Measurements from ENCODE around the gene HAUS5. TPM values are rescaled to one million over a fixed set of nuclear protein-coding genes. Genes with fewer than 3 reads are reported as not detected.

HAUS5 gene
- total and polyA plus RNA-seq, 2 donors (not counting 1 experiment from before 2014, with no cell fraction given) = 32.2 to 42.8 TPM

GRCh38 chr19:35569281-35569781 lies 43.2 kb upstream of the HAUS5 start:
- intact Hi-C loops (cut with micrococcal nuclease) = no loop called here
- Mint-ChIP-seq H3K27ac (no peak overlapping the region), H3K4me1 (no peaks in the 10 kb centered on the region), H3K4me3 (no peak overlapping the region), H3K9me3 (ENCODE audit: insufficient read depth) (peaks cover 3% of the 10 kb centered on the region), H3K27me3 (peaks cover 41% of the 10 kb centered on the region)
- no peak for ATAC-seq (ENCODE audit: low read depth)
- no peak overlapping the region for H3K27ac ChIP-seq (ENCODE audit: low read length in 2 of 2)
- no peaks in the 10 kb centered on the region for H3K36me3 ChIP-seq (replicated peaks in 1 of 2; ENCODE audit: control extremely low read depth in 1 of 2, control insufficient read depth in 1 of 2, extremely low read depth in 1 of 2, insufficient read depth in 2 of 2, low read length in 1 of 2)
- DNase-seq = no peak
- no peak overlapping the region for H3K4me3 ChIP-seq (ENCODE audit: control extremely low read depth in 1 of 5, extremely low read depth in 1 of 5, insufficient read depth in 1 of 5, low read depth in 2 of 5, low read length in 4 of 5)
- H3K9me3 ChIP-seq (ENCODE audit: control extremely low read depth in 1 of 3, control insufficient read depth in 2 of 3, insufficient read depth in 1 of 3, low read length in 2 of 3) = peaks cover 0 to 6% (median 0%) of the 10 kb centered on the region in 3 donors
- CTCF ChIA-PET = interaction anchor here (0.7 kb wide), 1 partner anchor 20 kb away, joined by 3 read pairs; no protein-coding TSS in a partner anchor
- H3K4me2 ChIP-seq (replicated peaks; ENCODE audit: low read depth, low read length, poor library complexity, severe bottlenecking) = no peak overlapping the region
- H3K4me1 ChIP-seq (ENCODE audit: control insufficient read depth in 2 of 2, insufficient read depth in 2 of 2, low read length in 2 of 2) = no peaks in the 10 kb centered on the region
- no peaks in the 10 kb centered on the region for H3K79me2 ChIP-seq (ENCODE audit: control insufficient read depth, insufficient read depth, low read length)
- no peaks in the 10 kb centered on the region for H4K20me1 ChIP-seq (ENCODE audit: control insufficient read depth, insufficient read depth, low read length, poor library complexity, severe bottlenecking)
- 72% methylated on average over 5 of the region's 5 CpGs for WGBS (ENCODE audit: insufficient coverage)
- TF ChIP-seq EZH2 (IDR thresholded peaks at IDR 0.05; ENCODE audit: borderline replicate concordance, insufficient read depth, low read depth, low read length, poor library complexity, severe bottlenecking) = no peak
- TF ChIP-seq, protein P1, sequence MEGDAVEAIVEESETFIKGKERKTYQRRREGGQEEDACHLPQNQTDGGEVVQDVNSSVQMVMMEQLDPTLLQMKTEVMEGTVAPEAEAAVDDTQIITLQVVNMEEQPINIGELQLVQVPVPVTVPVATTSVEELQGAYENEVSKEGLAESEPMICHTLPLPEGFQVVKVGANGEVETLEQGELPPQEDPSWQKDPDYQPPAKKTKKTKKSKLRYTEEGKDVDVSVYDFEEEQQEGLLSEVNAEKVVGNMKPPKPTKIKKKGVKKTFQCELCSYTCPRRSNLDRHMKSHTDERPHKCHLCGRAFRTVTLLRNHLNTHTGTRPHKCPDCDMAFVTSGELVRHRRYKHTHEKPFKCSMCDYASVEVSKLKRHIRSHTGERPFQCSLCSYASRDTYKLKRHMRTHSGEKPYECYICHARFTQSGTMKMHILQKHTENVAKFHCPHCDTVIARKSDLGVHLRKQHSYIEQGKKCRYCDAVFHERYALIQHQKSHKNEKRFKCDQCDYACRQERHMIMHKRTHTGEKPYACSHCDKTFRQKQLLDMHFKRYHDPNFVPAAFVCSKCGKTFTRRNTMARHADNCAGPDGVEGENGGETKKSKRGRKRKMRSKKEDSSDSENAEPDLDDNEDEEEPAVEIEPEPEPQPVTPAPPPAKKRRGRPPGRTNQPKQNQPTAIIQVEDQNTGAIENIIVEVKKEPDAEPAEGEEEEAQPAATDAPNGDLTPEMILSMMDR (IDR thresholded peaks at IDR 0.05) = no peak
- POLR2A ChIA-PET = no interaction called here
- H3K27me3 ChIP-seq (replicated peaks in 1 of 4; ENCODE audit: control extremely low read depth in 1 of 4, control insufficient read depth in 3 of 4, insufficient read depth in 4 of 4, low read length in 3 of 4) = peaks cover 0 to 24% (median 0%) of the 10 kb centered on the region in 4 experiments
- H3K9ac ChIP-seq (ENCODE audit: low read length) = no peak overlapping the region
- H2AFZ ChIP-seq (ENCODE audit: insufficient read depth, low read depth, low read length, poor library complexity, severe bottlenecking) = no peak overlapping the region

DNA sequence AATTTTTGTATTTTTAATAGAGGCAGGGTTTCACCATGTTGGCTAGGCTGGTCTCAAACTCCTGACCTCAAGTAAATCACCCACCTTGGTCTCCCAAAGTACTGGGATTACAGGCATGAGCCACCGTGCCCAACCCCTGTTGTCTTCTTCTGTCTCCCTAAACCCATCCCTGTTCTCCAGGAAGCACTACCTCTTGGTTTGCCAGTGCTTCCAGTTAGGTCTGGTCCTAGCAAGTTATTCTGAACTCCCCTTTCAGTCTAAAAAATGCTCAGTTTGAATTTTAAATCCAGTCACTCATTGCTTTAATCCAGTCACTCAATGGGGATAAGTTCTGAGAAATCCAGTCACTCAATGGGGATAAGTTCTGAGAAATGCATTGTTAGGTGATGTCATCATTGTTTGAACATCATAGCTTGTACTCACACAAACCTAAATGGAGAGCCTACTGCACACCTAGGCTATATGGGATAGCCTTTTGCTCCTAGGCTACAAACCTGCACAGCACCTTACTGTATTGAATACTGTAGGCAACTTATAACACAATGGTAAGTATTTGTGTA lies 41.0 kb upstream of the HAUS5 start:
- Histone ChIP-seq H3K9me3 (ENCODE audit: control extremely low read depth in 1 of 3, control insufficient read depth in 2 of 3, insufficient read depth in 1 of 3, low read length in 2 of 3) (peaks cover 0 to 14% (median 11%) of the 10 kb centered on the region in 3 donors), H2AFZ (ENCODE audit: insufficient read depth, low read depth, low read length, poor library complexity, severe bottlenecking) (no peak overlapping the region), H3K4me3 (ENCODE audit: control extremely low read depth in 1 of 5, extremely low read depth in 1 of 5, insufficient read depth in 1 of 5, low read depth in 2 of 5, low read length in 4 of 5) (no peak overlapping the region), H3K36me3 (replicated peaks in 1 of 2; ENCODE audit: control extremely low read depth in 1 of 2, control insufficient read depth in 1 of 2, extremely low read depth in 1 of 2, insufficient read depth in 2 of 2, low read length in 1 of 2) (no peaks in the 10 kb centered on the region), H4K20me1 (ENCODE audit: control insufficient read depth, insufficient read depth, low read length, poor library complexity, severe bottlenecking) (no peaks in the 10 kb centered on the region), H3K4me2 (replicated peaks; ENCODE audit: low read depth, low read length, poor library complexity, severe bottlenecking) (no peak overlapping the region), H3K27me3 (replicated peaks in 1 of 4; ENCODE audit: control extremely low read depth in 1 of 4, control insufficient read depth in 3 of 4, insufficient read depth in 4 of 4, low read length in 3 of 4) (peaks cover 0 to 22% (median 0%) of the 10 kb centered on the region in 4 experiments), H3K79me2 (ENCODE audit: control insufficient read depth, insufficient read depth, low read length) (no peaks in the 10 kb centered on the region), H3K9ac (ENCODE audit: low read length) (no peak overlapping the region), H3K27ac (ENCODE audit: low read length in 2 of 2) (no peak overlapping the region), H3K4me1 (ENCODE audit: control insufficient read depth in 2 of 2, insufficient read depth in 2 of 2, low read length in 2 of 2) (no peaks in the 10 kb centered on the region)
- Mint-ChIP-seq H3K4me1 (no peaks in the 10 kb centered on the region), H3K9me3 (ENCODE audit: insufficient read depth) (peaks cover 12% of the 10 kb centered on the region), H3K27ac (no peak overlapping the region), H3K4me3 (no peak overlapping the region), H3K27me3 (peaks cover 46% of the 10 kb centered on the region)
- ATAC-seq (ENCODE audit: low read depth) (no peak), DNase-seq (no peak)
- intact Hi-C loops (cut with micrococcal nuclease) = no loop called here
- no peak for TF ChIP-seq EZH2 (IDR thresholded peaks at IDR 0.05; ENCODE audit: borderline replicate concordance, insufficient read depth, low read depth, low read length, poor library complexity, severe bottlenecking)
- TF ChIP-seq, protein P1 (IDR thresholded peaks at IDR 0.05) = no peak
- POLR2A ChIA-PET = no interaction called here
- WGBS (ENCODE audit: insufficient coverage) = 86% methylated on average over 1 of the region's 1 CpG
- CTCF ChIA-PET = no interaction called here

Data from B cell (primary cell).